LNCaP clone FGC (cell line): ENCODE measurements around the gene ANKRD13D.

Source experiments
- DNase-seq: peaks from one replicate; pipeline ENCODE4 v3.0.0-alpha.2; 2011; ENCODE audit warnings: low read depth
- H3K4me3 ChIP-seq: 2 replicates; pipeline ENCODE4 v1.5.1; 2011; ENCODE audit warnings: mild to moderate bottlenecking, low read depth, low read length, control low read depth
- TF ChIP-seq, protein P1 (sequence below): IDR thresholded peaks from 2 replicates; pipeline ENCODE4 v1.5.1; 2012; ENCODE audit warnings: mild to moderate bottlenecking; ENCODE audit not compliant: control insufficient read depth, insufficient read depth; ENCODE audit errors: extremely low read depth

Gene ANKRD13D

DNA sequence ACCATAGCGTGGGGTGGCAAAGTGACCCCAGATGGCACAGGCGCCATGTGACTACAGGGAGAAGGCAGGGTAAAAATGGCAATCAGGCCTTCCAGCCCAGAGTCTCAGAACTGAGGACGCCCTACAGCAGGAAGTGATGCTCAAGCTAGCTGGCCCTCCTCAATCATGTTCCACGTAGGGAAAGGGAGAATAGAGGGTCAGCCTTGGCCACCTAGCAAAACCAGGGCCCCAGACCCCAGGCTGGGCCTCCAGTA is 978 bp upstream of the ANKRD13D start:
- TF ChIP-seq, protein P1, sequence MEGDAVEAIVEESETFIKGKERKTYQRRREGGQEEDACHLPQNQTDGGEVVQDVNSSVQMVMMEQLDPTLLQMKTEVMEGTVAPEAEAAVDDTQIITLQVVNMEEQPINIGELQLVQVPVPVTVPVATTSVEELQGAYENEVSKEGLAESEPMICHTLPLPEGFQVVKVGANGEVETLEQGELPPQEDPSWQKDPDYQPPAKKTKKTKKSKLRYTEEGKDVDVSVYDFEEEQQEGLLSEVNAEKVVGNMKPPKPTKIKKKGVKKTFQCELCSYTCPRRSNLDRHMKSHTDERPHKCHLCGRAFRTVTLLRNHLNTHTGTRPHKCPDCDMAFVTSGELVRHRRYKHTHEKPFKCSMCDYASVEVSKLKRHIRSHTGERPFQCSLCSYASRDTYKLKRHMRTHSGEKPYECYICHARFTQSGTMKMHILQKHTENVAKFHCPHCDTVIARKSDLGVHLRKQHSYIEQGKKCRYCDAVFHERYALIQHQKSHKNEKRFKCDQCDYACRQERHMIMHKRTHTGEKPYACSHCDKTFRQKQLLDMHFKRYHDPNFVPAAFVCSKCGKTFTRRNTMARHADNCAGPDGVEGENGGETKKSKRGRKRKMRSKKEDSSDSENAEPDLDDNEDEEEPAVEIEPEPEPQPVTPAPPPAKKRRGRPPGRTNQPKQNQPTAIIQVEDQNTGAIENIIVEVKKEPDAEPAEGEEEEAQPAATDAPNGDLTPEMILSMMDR, result no peak
- no peak for DNase-seq
- H3K4me3 ChIP-seq, result peak overlapping the region; percentile 78

DNA sequence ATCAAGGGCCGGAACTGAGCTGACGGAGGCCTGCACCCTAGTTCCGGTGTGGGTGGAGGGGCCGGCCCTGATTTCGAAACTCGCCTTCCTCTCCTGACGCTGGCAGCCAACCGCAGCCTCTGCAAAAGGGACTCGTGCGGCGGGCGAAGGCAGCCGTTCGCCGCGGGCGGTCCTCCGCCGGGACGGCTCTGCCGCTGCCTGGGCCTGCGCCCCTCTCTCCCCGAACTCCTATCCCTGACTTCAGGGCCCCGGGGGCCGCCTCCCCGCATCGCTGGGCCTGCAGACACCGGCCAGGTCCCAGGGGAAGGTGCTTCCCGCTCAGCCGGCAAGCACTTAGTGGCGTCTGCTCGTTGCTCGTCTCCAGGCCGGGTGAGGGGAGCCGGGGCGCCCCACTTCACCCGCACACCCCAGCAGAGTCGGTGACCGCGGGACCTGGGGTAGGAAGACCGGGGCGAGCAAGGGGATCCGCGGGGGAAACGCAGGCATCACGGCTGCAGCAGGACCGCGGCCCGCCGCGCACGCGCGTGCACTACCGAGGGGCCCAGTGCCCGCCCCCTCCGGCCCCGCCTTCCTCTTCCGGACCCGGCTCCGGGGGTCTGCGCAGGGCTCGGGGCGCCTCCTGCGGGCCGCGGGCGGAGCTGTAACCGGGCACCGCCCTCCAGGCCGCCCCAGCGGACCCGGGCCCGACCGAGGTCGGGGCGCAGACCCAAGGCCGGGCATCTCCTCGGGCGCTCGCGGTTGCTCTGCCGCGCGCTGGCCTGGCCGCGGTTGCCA is 464 bp upstream of the ANKRD13D start:
- H3K4me3 ChIP-seq, result peak overlapping the region; percentile 78
- TF ChIP-seq, protein P1, result peak; percentile 19; the same call in 1 of the 2 replicates
- no peak for DNase-seq

DNA sequence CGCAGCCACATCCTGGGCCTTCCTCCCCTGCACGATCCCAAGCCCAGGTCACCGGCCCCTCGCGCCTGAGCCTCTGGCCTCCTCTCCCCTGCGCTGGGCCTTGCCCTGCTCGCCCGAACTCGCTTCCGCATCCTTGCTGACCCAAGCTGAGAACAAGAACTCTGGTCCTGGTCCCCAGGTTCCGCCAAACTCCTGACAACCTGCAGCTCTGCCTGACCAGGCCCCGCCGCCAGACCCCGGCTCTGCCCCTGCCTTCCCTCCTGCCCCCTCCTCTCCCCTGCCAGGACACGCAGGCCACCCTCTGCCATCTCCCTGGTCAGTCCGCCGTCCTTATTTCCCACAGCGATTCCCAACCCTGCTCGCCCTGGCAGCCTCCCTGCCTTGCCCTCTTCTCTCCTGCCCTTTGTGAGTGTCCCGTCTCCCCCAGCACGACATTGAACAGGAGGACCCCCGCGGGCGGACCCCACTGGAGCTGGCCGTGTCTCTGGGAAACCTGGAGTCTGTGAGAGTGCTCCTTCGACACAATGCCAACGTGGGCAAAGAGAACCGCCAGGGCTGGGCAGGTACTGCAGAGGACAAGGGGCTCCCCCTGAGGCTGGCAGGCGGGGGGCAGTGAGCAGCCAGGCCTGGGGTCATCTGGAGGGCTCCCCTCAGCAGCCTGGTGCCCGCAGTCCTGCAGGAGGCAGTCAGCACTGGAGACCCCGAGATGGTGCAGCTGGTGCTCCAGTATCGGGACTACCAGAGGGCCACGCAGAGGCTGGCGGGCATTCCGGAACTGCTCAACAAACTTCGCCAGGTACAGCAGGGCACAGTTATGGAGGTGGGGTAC is 762 bp downstream of the ANKRD13D start:
- DNase-seq, result no peak
- TF ChIP-seq, protein P1, result no peak
- H3K4me3 ChIP-seq, result peak overlapping the region; percentile 78

DNA sequence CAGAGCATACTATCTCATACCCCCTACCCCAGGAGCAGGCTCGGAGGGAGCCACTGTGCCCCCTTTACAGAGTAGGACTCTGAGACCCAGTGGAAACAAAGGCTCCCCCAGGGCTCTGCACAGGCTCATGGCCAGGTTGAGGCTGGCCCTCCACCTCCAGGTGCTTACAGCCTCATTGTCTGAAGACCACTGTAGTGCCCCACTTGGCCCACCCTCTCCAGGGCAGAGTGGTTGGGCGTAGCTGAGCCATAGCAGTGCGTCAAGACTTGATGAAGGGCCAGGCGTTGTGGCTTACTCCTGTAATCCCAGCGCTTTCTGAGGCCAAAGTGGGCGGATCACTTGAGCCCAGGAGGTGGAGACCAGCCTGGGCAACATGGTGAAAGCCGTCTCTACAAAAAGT is 1.7 kb downstream of the ANKRD13D start:
- TF ChIP-seq, protein P1, result no peak
- no peak for DNase-seq
- no peak overlapping the region for H3K4me3 ChIP-seq

DNA sequence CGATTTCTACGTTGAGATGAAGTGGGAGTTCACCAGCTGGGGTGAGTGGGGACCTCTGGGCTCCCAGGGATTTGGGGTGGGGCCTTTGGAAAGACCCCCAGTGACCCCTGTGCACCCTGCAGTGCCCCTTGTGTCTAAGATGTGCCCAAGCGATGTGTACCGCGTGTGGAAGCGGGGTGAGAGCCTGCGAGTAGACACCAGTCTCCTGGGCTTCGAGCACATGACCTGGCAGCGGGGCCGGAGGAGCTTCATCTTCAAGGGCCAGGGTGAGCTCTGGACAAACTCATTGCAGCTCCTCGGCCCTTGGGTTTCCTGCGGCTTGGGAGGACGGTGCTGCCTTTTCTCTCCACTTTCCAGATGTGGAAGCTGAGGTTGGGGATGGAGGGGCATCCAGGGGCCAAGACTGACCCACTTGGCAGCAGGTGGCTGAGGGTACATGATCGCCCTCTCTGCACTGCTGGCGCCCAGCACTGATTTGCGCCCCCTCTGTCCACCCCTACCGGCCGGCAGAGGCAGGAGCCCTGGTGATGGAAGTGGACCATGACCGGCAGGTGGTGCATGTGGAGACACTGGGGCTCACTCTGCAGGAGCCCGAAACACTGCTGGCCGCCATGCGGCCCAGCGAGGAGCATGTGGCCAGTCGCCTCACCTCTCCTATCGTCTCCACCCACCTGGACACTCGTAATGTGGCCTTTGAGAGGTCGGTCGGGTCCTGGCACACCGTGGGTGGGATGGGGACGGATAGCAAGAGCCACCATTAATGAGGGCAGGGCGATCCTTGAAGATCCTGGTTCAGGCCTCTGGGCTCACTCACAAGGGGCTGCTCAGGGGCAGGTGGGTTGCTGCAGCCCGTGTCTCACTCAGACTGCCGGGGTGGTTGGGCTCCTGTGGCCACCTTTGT is 2.6 kb downstream of the ANKRD13D start:
- no peak overlapping the region for H3K4me3 ChIP-seq
- DNase-seq, result no peak
- TF ChIP-seq, protein P1, result no peak

DNA sequence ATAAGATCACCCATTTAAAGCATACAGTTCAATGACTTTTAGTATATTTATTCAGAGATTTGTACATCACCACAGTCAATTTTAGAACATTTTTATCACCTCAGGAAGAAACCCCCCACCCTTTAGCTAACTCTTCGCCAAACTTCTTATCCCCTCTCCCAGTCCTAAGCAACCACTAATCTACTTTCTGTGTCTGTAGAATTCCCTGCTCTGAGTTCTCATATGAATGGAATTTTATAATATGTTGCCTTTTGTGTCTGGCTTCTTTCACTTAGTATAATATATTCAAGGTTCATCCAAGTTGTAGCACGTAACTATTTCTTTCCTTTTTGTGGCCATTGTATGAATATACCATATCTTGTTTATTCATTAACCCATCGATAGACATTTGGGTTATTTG is 3.6 kb downstream of the ANKRD13D start:
- no peak for DNase-seq
- TF ChIP-seq, protein P1, result no peak
- no peak overlapping the region for H3K4me3 ChIP-seq
